HCT116 (cell line): Measurements from ENCODE around the gene GABPB2. TPM values are rescaled to one million over a fixed set of nuclear protein-coding genes. Genes with fewer than 3 reads are reported as not detected.

Experiments
- ATAC-seq: fragments of 200-7000 bp; cut with Tn5 transposase; 2 replicates; pipeline ENCODE4 v1.9.1; 2020; ENCODE audit warnings: mild to moderate bottlenecking, moderate library complexity
- Bru-seq: library from RNA; stranded (reverse); fragments of 400-500 nt; gene quantifications from one replicate; lab custom pipeline; 2021; lab: Mats Ljungman, UMichigan
- BruChase-seq, 2 experiments: library from RNA; stranded (reverse); fragments of 400-500 nt; gene quantifications; one replicate each; lab custom pipeline; 2021; lab: Mats Ljungman, UMichigan
- BruUV-seq: library from RNA; stranded (reverse); fragments of 400-500 nt; replicated peaks from 2 replicates; lab custom pipeline; 2021; lab: Mats Ljungman, UMichigan
- CTCF ChIA-PET: fragments of 300-600 bp; sonication (Branson Sonifier 250); formaldehyde crosslinking; loops from one replicate; lab custom pipeline; 2021; ENCODE audit warnings: antibody characterized with exemption; lab: Charles Lee
- POLR2A ChIA-PET: fragments of 300-600, 350-600 bp; sonication (Branson Sonifier 250); formaldehyde crosslinking; loops from one replicate; lab custom pipeline; 2021; ENCODE audit warnings: antibody characterized with exemption; lab: Charles Lee
- RAD21 ChIA-PET, 2 experiments: fragments of 300-600 bp; sonication (Branson Sonifier 250); formaldehyde crosslinking; loops; one replicate each; lab custom pipeline; 2023; ENCODE audit warnings: low total read pairs in 2 of 2; ENCODE audit not compliant: uncharacterized antibody in 2 of 2, unreplicated experiment in 2 of 2, low non-redundant PET in 1 of 2; lab: Charles Lee
- DNase-seq: peaks from one replicate; pipeline ENCODE4 v3.0.0-alpha.2; 2010; ENCODE audit warnings: low read depth, low spot score
- H2AFZ ChIP-seq: fragments of 200-600 bp; shearing (Covaris generic), sonication (generic); 2 replicates; pipeline ENCODE4 v1.6.1; 2017; ENCODE audit warnings: low read depth, mixed run types, mixed read lengths, antibody characterized with exemption, low read length; ENCODE audit not compliant: poor library complexity, severe bottlenecking
- H3K27ac ChIP-seq: 2 replicates; pipeline ENCODE4 v1.5.1; 2012; ENCODE audit warnings: low read depth, low read length
- H3K27me3 ChIP-seq: fragments of 200-600 bp; sonication (generic); 2 replicates; pipeline ENCODE4 v1.6.1; 2016; ENCODE audit warnings: mixed run types, low read length, mixed read lengths; ENCODE audit not compliant: insufficient read depth
- H3K36me3 ChIP-seq, 2 experiments: fragments of 200-500 bp in 1 of 2; fragments of 200-600 bp in 1 of 2; sonication (Bioruptor generic) in 1 of 2; sonication (generic) in 1 of 2; 2 replicates each; pipeline versions ENCODE4 v1.5.1 to v1.6.1; 2014 to 2016; ENCODE audit warnings: low read length in 2 of 2, inconsistent platforms in 1 of 2, mixed read lengths in 1 of 2, mixed run types in 1 of 2; ENCODE audit not compliant: insufficient read depth in 2 of 2, control insufficient read depth in 1 of 2
- H3K4me1 ChIP-seq, 2 experiments: fragments of 200-600 bp in 1 of 2; sonication (generic) in 1 of 2; 2 replicates each; pipeline versions ENCODE4 v1.5.1 to v1.6.1; 2012 to 2017; ENCODE audit warnings: low read length in 2 of 2, inconsistent platforms in 1 of 2, mild to moderate bottlenecking in 1 of 2, mixed read lengths in 1 of 2, mixed run types in 1 of 2, moderate library complexity in 1 of 2; ENCODE audit not compliant: insufficient read depth in 2 of 2, control insufficient read depth in 1 of 2
- H3K4me2 ChIP-seq: fragments of 200-600 bp; sonication (generic); 2 replicates; pipeline ENCODE4 v1.6.1; 2017; ENCODE audit warnings: mixed run types, low read length, mixed read lengths
- H3K4me3 ChIP-seq, 2 experiments: fragments of 200-600 bp in 1 of 2; sonication (generic) in 1 of 2; replicated peaks in 1 of 2; 2 replicates each; pipeline ENCODE4 v1.5.1; 2011 to 2016; ENCODE audit warnings: low read length in 2 of 2, control low read depth in 1 of 2, low read depth in 1 of 2, mild to moderate bottlenecking in 1 of 2, mixed read lengths in 1 of 2, mixed run types in 1 of 2
- H3K79me2 ChIP-seq: fragments of 200-600 bp; sonication (generic); 2 replicates; pipeline ENCODE4 v1.6.1; 2017; ENCODE audit warnings: mild to moderate bottlenecking, mixed run types, low read length, moderate library complexity, mixed read lengths; ENCODE audit not compliant: insufficient read depth
- H3K9ac ChIP-seq: fragments of 200-600 bp; sonication (generic); 2 replicates; pipeline ENCODE4 v1.6.1; 2016; ENCODE audit warnings: low read length, mixed read lengths
- H3K9me2 ChIP-seq: fragments of 200-600 bp; sonication (generic), shearing (Covaris generic); 2 replicates; pipeline ENCODE4 v1.6.1; 2017; ENCODE audit warnings: mixed run types, mild to moderate bottlenecking, moderate library complexity; ENCODE audit not compliant: insufficient read depth
- H3K9me3 ChIP-seq, 2 experiments: fragments of 200-500 bp in 1 of 2; fragments of 200-600 bp in 1 of 2; sonication (Bioruptor generic) in 1 of 2; sonication (generic) in 1 of 2; 2 replicates each; pipeline ENCODE4 v1.6.1; 2014 to 2017; ENCODE audit warnings: low read length in 2 of 2, mixed read lengths in 2 of 2, inconsistent platforms in 1 of 2, low read depth in 1 of 2, mild to moderate bottlenecking in 1 of 2, mixed run types in 1 of 2, moderate library complexity in 1 of 2; ENCODE audit not compliant: control insufficient read depth in 1 of 2, insufficient read depth in 1 of 2
- H4K20me1 ChIP-seq: fragments of 200-600 bp; sonication (generic), shearing (Covaris generic); 2 replicates; pipeline ENCODE4 v1.6.1; 2017; ENCODE audit warnings: mixed run types, mild to moderate bottlenecking, moderate library complexity; ENCODE audit not compliant: insufficient read depth
- CBX3 ChIP-seq: IDR thresholded peaks from 2 replicates; pipeline ENCODE4 v1.6.1; 2012; ENCODE audit warnings: low read depth
- CEBPB ChIP-seq: IDR thresholded peaks from 2 replicates; pipeline ENCODE4 v1.6.1; 2012; ENCODE audit warnings: low read depth
- ELF1 ChIP-seq: IDR thresholded peaks from 2 replicates; pipeline ENCODE4 v1.6.1; 2012; ENCODE audit warnings: low read depth, borderline replicate concordance
- EZH2 ChIP-seq: fragments of 200-600 bp; sonication (generic); IDR thresholded peaks from 2 replicates; pipeline ENCODE4 v1.6.1; 2017; ENCODE audit warnings: antibody characterized with exemption, mixed run types
- EZH2phosphoT487 ChIP-seq: fragments of 200-600 bp; IDR thresholded peaks from 2 replicates; pipeline ENCODE4 v1.6.1; 2018; ENCODE audit warnings: antibody characterized with exemption, borderline replicate concordance
- JUND ChIP-seq: IDR thresholded peaks from 2 replicates; pipeline ENCODE4 v1.6.1; 2012
- MAX ChIP-seq: IDR thresholded peaks from 2 replicates; pipeline ENCODE4 v1.6.1; 2012
- POLR2A ChIP-seq: IDR thresholded peaks from 2 replicates; pipeline ENCODE4 v1.7.0; 2011; ENCODE audit warnings: borderline replicate concordance; ENCODE audit not compliant: insufficient read depth, insufficient read length; ENCODE audit errors: extremely low read depth
- POLR2AphosphoS5 ChIP-seq: IDR thresholded peaks from 2 replicates; pipeline ENCODE4 v1.6.1; 2011; ENCODE audit warnings: mild to moderate bottlenecking, low read depth, low read length, moderate library complexity
- RAD21 ChIP-seq: IDR thresholded peaks from 2 replicates; pipeline ENCODE4 v1.6.1; 2012; ENCODE audit warnings: low read depth, mild to moderate bottlenecking
- SIN3A ChIP-seq: IDR thresholded peaks from 2 replicates; pipeline ENCODE4 v1.6.1; 2012; ENCODE audit warnings: low read depth
- SP1 ChIP-seq: IDR thresholded peaks from 2 replicates; pipeline ENCODE4 v1.6.1; 2012; ENCODE audit warnings: low read depth
- SRF ChIP-seq: IDR thresholded peaks from 2 replicates; pipeline ENCODE4 v1.6.1; 2012; ENCODE audit warnings: low read depth
- TCF7L2 ChIP-seq: IDR thresholded peaks from 2 replicates; pipeline ENCODE4 v1.7.0; 2011; ENCODE audit warnings: borderline replicate concordance, inconsistent platforms; ENCODE audit not compliant: insufficient read depth, insufficient read length; ENCODE audit errors: extremely low read depth
- YY1 ChIP-seq: IDR thresholded peaks from 2 replicates; pipeline ENCODE4 v1.6.1; 2011; ENCODE audit warnings: low read length, low read depth, moderate library complexity, mild to moderate bottlenecking; ENCODE audit not compliant: insufficient replicate concordance; ENCODE audit errors: extremely low read depth
- ZBTB33 ChIP-seq: IDR thresholded peaks from 2 replicates; pipeline ENCODE4 v1.6.1; 2011; ENCODE audit warnings: mild to moderate bottlenecking, low read length, moderate library complexity; ENCODE audit not compliant: insufficient replicate concordance; ENCODE audit errors: extremely low read depth
- ZFX ChIP-seq: fragments of 450-650 bp; IDR thresholded peaks from 2 replicates; pipeline ENCODE4 v1.6.1; 2017
- ZNF274 ChIP-seq: fragments of 200-500 bp; sonication (Bioruptor generic); IDR thresholded peaks from 2 replicates; pipeline ENCODE4 v1.6.1; 2014; ENCODE audit warnings: mild to moderate bottlenecking, low read depth, low read length, inconsistent platforms
- intact Hi-C: fragments of 100-400 bp; cut with micrococcal nuclease; formaldehyde crosslinking; loops from 2 replicates; pipeline ENCODE4 v1.10.0; 2022
- long read RNA-seq: library from polyadenylated mRNA; unstranded; transcript quantifications from one replicate; pipeline ENCODE4 v2.0.0, GENCODE V29; 2021; ENCODE audit not compliant: unreplicated experiment
- polyA plus RNA-seq: library from polyadenylated mRNA; unstranded; fragments of >200 nt; gene quantifications from 2 replicates; pipeline ENCODE4 v1.2.1, GENCODE V29; 2012; ENCODE audit warnings: missing spikeins
- total RNA-seq: library from RNA; stranded (reverse); gene quantifications from one replicate; pipeline ENCODE4 v1.2.1, GENCODE V29; 2021; ENCODE audit not compliant: unreplicated experiment
- TF ChIP-seq, protein P1 (sequence below): IDR thresholded peaks from 2 replicates; pipeline ENCODE4 v1.6.1; 2012

GABPB2 gene
- total RNA-seq (7.7 TPM), Bru-seq, nascent RNA (percentile 53 among the genes with signal in this experiment), BruChase-seq, experiment 1, labeled RNA remaining after a 6-hour chase (percentile 78 among the genes with signal in this experiment), BruChase-seq, experiment 2, labeled RNA remaining after a 2-hour chase (percentile 62 among the genes with signal in this experiment)
- 6.5 and 6.6 TPM in 2 replicates for polyA plus RNA-seq
- long read RNA-seq, partial matches to known transcripts, result 4 of 11 reads
- long read RNA-seq, other reads (novel, unspliced or antisense), result 7 of 11 reads

DNA sequence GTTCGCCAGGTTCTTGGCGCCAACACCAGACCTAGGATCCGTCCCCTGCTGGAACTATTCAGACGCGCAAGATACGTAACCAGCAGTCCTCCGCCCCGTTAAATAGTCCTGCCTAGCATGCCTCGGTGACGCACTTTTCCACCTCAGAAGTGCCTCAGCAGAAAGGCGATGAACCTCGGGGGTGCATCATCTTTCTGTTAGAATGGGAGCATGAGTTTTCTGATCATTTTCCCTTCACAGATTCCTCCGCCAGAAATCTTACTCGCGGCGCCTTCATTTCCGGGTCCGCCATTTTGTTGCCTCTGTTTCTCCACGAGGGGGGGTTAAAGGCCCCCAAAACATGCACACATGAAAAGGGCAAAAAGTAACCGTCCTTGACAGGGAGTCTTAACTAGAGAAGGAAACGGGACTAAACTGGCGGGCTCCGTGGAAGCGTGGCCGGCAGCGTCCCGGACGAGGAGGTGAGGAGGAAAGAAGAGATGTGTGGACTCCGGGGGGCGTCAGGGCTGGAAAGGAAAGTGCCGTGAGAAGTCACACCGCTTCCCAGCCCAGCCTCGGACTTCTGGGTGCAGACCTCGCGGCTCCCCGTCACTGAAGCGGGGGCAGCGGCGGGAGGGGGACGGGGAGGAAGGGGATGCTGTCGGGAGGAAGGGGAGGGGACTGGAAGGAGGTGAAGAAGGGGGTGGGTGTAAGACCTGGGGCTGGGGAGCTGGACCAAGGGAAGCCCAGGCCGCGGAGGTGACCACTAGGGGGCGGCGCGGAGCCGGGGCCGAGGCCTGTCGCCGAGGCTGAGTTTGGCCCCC is at the start of gene GABPB2:
Gene GABPB2 (plus strand): TSS at position 288 of the 803 bp plus-strand sequence. CDS start 17,429 bp downstream, outside the sequence.
- POLR2A ChIA-PET, result interaction anchor here (0.5 to 1.5 kb wide), 6 partner anchors 8 to 452 kb away, joined by 3 to 5 read pairs (median 4); partner anchors contain the start of gene CDC42SE1
- no peaks in the 10 kb centered on the region; the same call in 1 of the 2 replicates for H3K79me2 ChIP-seq
- no TSS peak for BruUV-seq
- TF ChIP-seq JUND, result peak; percentile 52
- peak; percentile 42 for TF ChIP-seq TCF7L2
- peak; percentile 97; the same call in 1 of the 2 replicates for TF ChIP-seq POLR2AphosphoS5
- TF ChIP-seq, protein P1, sequence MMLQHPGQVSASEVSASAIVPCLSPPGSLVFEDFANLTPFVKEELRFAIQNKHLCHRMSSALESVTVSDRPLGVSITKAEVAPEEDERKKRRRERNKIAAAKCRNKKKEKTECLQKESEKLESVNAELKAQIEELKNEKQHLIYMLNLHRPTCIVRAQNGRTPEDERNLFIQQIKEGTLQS, result no peak
- TF ChIP-seq ZFX, result peak; percentile 47; the same call in 1 of the 2 replicates
- TF ChIP-seq RAD21, result peak; percentile 62
- no peak for TF ChIP-seq EZH2phosphoT487
- peak; percentile 96 for TF ChIP-seq CBX3
- TF ChIP-seq SP1, result peak; percentile 44
- peak; percentile 92 for TF ChIP-seq POLR2A
- no peak for TF ChIP-seq SRF
- TF ChIP-seq EZH2, result no peak
- TF ChIP-seq ZBTB33, result no peak
- peak; percentile 68; the same call in 1 of the 2 replicates for TF ChIP-seq CEBPB
- peak; percentile 93 for TF ChIP-seq YY1
- peak; percentile 86 for TF ChIP-seq MAX
- TF ChIP-seq ZNF274, result no peak
- peak; percentile 68; the same call in 1 of the 2 replicates for TF ChIP-seq SIN3A
- TF ChIP-seq ELF1, result peak; percentile 97

More for the DNA sequence above, at the start of gene GABPB2:
- H4K20me1 ChIP-seq, result no peaks in the 10 kb centered on the region
- H3K4me1 ChIP-seq, result peaks cover 22 to 32% of the 10 kb centered on the region in 2 experiments
- peak within 1 kb of the TSS; percentile 98 for H3K27ac ChIP-seq
- no peaks in the 10 kb centered on the region for H3K27me3 ChIP-seq
- ATAC-seq, result peak; percentile 90
- intact Hi-C loops, result loop anchor here (1.0 kb wide), 1 partner anchor 86 kb away; the partner anchor contains the start of gene TNFAIP8L2
- H2AFZ ChIP-seq, result peak within 1 kb of the TSS; percentile 10
- peak within 1 kb of the TSS; percentile 74 to 78 for H3K4me3 ChIP-seq
- no peaks in the 10 kb centered on the region for H3K9me2 ChIP-seq
- no peaks in the 10 kb centered on the region for H3K9me3 ChIP-seq
- no peaks in the 10 kb centered on the region for H3K36me3 ChIP-seq
- ChIA-PET CTCF (interaction anchor here (0.7 to 2.2 kb wide), 6 partner anchors 8 to 181 kb away, joined by 3 to 17 read pairs (median 4); no protein-coding TSS in a partner anchor), RAD21 (interaction anchor here (0.7 to 0.9 kb wide), 2 partner anchors 43 to 84 kb away, joined by 3 read pairs; no protein-coding TSS in a partner anchor)
- peak within 1 kb of the TSS; percentile 88 for H3K9ac ChIP-seq
- DNase-seq, result peak; percentile 91
- peak within 1 kb of the TSS; percentile 86 for H3K4me2 ChIP-seq
